WERI-Rb-1 (cell line): Measurements from ENCODE around the gene LGALS16.
"Not testable (repeated sequence)": the region's sequence is repeated elsewhere in the genome, so short reads cannot be mapped to it uniquely, and the experiment has no call there.

Experiments used
- DNase-seq: peaks from one replicate; pipeline ENCODE4 v3.0.0-alpha.2; 2020
- H3K27ac ChIP-seq: fragments of 250-450 bp; sonication (Bioruptor Pico); 2 replicates; pipeline ENCODE4 v1.5.1; 2020; ENCODE audit warnings: mild to moderate bottlenecking, moderate library complexity
- H3K27me3 ChIP-seq: fragments of 250-450 bp; sonication (Bioruptor Pico); 2 replicates; pipeline ENCODE4 v1.5.1; 2021; ENCODE audit warnings: mild to moderate bottlenecking, low read depth, moderate library complexity; ENCODE audit not compliant: insufficient read depth, severe bottlenecking
- H3K36me3 ChIP-seq: fragments of 250-450 bp; sonication (Bioruptor Pico); 2 replicates; pipeline ENCODE4 v1.5.1; 2020; ENCODE audit warnings: mild to moderate bottlenecking, moderate library complexity
- H3K4me3 ChIP-seq: 2 replicates; pipeline ENCODE4 v1.5.1; 2011; ENCODE audit warnings: low read depth, mild to moderate bottlenecking, control low read depth, low read length
- H3K9me3 ChIP-seq: fragments of 250-450 bp; sonication (Bioruptor Pico); 2 replicates; pipeline ENCODE4 v1.5.1; 2021; ENCODE audit warnings: mild to moderate bottlenecking, moderate library complexity; ENCODE audit not compliant: severe bottlenecking
- CTCF ChIP-seq: IDR thresholded peaks from 2 replicates; pipeline ENCODE4 v1.5.1; 2011; ENCODE audit warnings: low read depth, mild to moderate bottlenecking, control low read depth, inconsistent platforms, low read length

LGALS16 gene

GRCh38 chr19:39647918-39648317, 7.8 kb upstream of the LGALS16 start:
- no peak overlapping the region for H3K4me3 ChIP-seq
- DNase-seq, result no peak
- H3K27ac ChIP-seq, result no peak overlapping the region
- no peaks in the 10 kb centered on the region for H3K36me3 ChIP-seq
- peaks cover 52% of the 10 kb centered on the region for H3K27me3 ChIP-seq
- no peak for TF ChIP-seq CTCF
- H3K9me3 ChIP-seq, result no peaks in the 10 kb centered on the region

- Histone ChIP-seq H3K4me3 (no peak overlapping the region), H3K27me3 (peaks cover 47% of the 10 kb centered on the region), H3K27ac (no peak overlapping the region), H3K9me3 (no peaks in the 10 kb centered on the region), H3K36me3 (no peaks in the 10 kb centered on the region)
- no peak for DNase-seq
- no peak for TF ChIP-seq CTCF
These were observed 4.1 kb downstream of the LGALS16 start for GRCh38 chr19:39659791-39660190.

GRCh38 chr19:39660661-39661060, 4.9 kb downstream of the LGALS16 start:
- Histone ChIP-seq H3K9me3 (peaks cover 3% of the 10 kb centered on the region), H3K27me3 (peaks cover 56% of the 10 kb centered on the region), H3K36me3 (no peaks in the 10 kb centered on the region), H3K27ac (no peak overlapping the region), H3K4me3 (no peak overlapping the region)
- no peak for DNase-seq
- no peak for TF ChIP-seq CTCF

GRCh38 chr19:39661565-39661964, 5.9 kb downstream of the LGALS16 start:
- Histone ChIP-seq H3K27me3 (peaks cover 56% of the 10 kb centered on the region), H3K27ac (no peak overlapping the region), H3K36me3 (no peaks in the 10 kb centered on the region), H3K4me3 (no peak overlapping the region), H3K9me3 (peaks cover 5% of the 10 kb centered on the region)
- no peak for TF ChIP-seq CTCF
- no peak for DNase-seq

- not testable (repeated sequence) for H3K4me3 ChIP-seq, H3K36me3 ChIP-seq, DNase-seq, H3K9me3 ChIP-seq, H3K27ac ChIP-seq
- peaks cover 48% of the 10 kb centered on the region for H3K27me3 ChIP-seq
These were observed 14.1 kb downstream of the LGALS16 start for GRCh38 chr19:39669860-39670259.

- peaks cover 46% of the 10 kb centered on the region for H3K27me3 ChIP-seq
- no peak overlapping the region for H3K27ac ChIP-seq
- no peak for DNase-seq
- no peaks in the 10 kb centered on the region for H3K9me3 ChIP-seq
- TF ChIP-seq CTCF, result no peak
- no peak overlapping the region for H3K4me3 ChIP-seq
- H3K36me3 ChIP-seq, result no peaks in the 10 kb centered on the region
These were observed 15.3 kb downstream of the LGALS16 start for GRCh38 chr19:39670998-39671397.
